NCI-H146 treated with DMSO at 0.1 percent for 48 hours (cell line): ENCODE data around the gene CLPTM1L.
"Not testable (repeated sequence)": the region's sequence is repeated elsewhere in the genome, so short reads cannot be mapped to it uniquely, and the experiment has no call there.

Experiments used
- DNase-seq: peaks from one replicate; lab custom pipeline; 2025; ENCODE audit not compliant: unreplicated experiment; lab: John Stamatoyannopoulos, UW

CLPTM1L gene

GRCh38 chr5:1381370-1382247 is 36.7 kb upstream of the CLPTM1L start:
- no peak for DNase-seq

- DNase-seq, result no peak
These were observed 36.0 kb upstream of the CLPTM1L start for GRCh38 chr5:1380910-1381309.

- DNase-seq, result peak; percentile 10
These were observed 35.3 kb upstream of the CLPTM1L start for GRCh38 chr5:1380011-1380817.

GRCh38 chr5:1378866-1379659 is 34.2 kb upstream of the CLPTM1L start:
- no peak for DNase-seq

GRCh38 chr5:1378096-1378495 is 33.2 kb upstream of the CLPTM1L start:
- no peak for DNase-seq

- DNase-seq, result no peak
These were observed 32.1 kb upstream of the CLPTM1L start for GRCh38 chr5:1376981-1377380.

- no peak for DNase-seq
These were observed 31.2 kb upstream of the CLPTM1L start for GRCh38 chr5:1375871-1376810.

GRCh38 chr5:1374679-1375055 is 29.8 kb upstream of the CLPTM1L start:
- no peak for DNase-seq

- no peak for DNase-seq
These were observed 29.3 kb upstream of the CLPTM1L start for GRCh38 chr5:1374030-1374678.

- DNase-seq, result not testable (repeated sequence)
These were observed 27.1 kb upstream of the CLPTM1L start for GRCh38 chr5:1371972-1372342.

- no peak for DNase-seq
These were observed 26.5 kb upstream of the CLPTM1L start for GRCh38 chr5:1371218-1371971.

- no peak for DNase-seq
These were observed 25.1 kb upstream of the CLPTM1L start for GRCh38 chr5:1370006-1370405.

- no peak for DNase-seq
These were observed 23.9 kb upstream of the CLPTM1L start for GRCh38 chr5:1368756-1369155.

- DNase-seq, result no peak
These were observed 23.3 kb upstream of the CLPTM1L start for GRCh38 chr5:1368236-1368635.

- no peak for DNase-seq
These were observed 22.2 kb upstream of the CLPTM1L start for GRCh38 chr5:1367149-1367548.

- DNase-seq, result no peak
These were observed 21.6 kb upstream of the CLPTM1L start for GRCh38 chr5:1366514-1366913.

- no peak for DNase-seq
These were observed 19.3 kb upstream of the CLPTM1L start for GRCh38 chr5:1364211-1364610.

GRCh38 chr5:1363581-1363980 is 18.7 kb upstream of the CLPTM1L start:
- no peak for DNase-seq

GRCh38 chr5:1363160-1363559 is 18.3 kb upstream of the CLPTM1L start:
- DNase-seq, result no peak
